NCI-H1694 (cell line): ENCODE results near the gene LRRC15.

ENCODE experiments used
- DNase-seq: peaks from one replicate; lab custom pipeline; 2025; lab: John Stamatoyannopoulos, UW

The LRRC15 gene

DNA sequence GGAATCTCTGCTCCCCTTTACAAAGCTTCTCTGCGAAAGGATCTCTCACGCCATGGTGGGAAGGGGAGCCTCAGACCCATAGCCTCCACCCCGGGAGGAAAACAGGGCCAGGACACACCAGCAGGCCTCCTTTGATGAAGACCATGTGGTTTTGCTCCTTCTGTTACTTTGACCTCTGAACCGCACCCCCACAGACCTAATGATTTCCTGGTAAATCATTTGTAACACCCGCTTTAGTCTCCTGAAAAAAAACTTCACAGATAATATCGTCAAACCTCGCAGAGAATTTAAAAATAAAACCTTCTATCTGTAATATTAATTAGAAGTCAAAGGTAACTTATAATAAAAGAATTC, 36.7 kb downstream of the LRRC15 start:
- DNase-seq: no peak

DNA sequence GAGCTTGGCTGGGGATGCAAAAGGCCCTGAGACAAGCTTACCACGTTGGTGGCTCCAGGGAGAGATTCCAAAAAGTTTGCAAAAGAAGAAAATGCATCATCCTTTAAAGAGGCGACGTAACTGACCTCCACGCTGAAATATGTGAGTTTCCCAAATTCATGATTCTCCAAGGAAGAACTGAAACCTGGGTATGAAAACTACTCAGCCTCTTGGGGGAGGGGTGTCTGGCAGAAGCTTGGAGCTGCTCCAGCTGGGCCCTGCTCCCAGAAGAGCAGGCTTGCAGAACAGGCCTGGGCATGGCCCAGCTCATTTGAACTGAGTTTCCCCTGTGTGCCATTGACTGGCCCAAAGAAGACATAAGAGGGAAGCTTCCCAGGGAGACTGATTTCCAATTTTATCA, 39.0 kb downstream of the LRRC15 start:
- no peak for DNase-seq

DNA sequence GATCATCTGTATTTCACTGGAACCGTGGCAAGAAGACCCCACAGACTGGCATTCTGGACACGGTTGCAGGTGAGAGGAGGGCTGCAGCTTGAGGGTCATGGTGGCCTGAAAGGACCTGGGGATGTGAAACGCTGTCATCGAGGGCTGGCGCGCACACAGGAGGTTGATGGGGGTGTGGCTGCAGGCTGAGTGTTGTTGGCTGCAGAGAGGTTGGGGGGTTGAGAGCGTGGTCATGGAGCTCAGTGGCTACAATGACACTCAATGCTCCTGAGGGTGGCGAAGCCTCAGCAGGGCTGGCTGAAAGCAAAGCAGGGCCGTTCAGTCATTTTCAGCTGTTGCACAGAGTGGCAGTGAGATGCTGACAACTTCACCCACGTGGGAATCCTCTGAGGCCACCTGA, 39.4 kb downstream of the LRRC15 start:
- DNase-seq: no peak

DNA sequence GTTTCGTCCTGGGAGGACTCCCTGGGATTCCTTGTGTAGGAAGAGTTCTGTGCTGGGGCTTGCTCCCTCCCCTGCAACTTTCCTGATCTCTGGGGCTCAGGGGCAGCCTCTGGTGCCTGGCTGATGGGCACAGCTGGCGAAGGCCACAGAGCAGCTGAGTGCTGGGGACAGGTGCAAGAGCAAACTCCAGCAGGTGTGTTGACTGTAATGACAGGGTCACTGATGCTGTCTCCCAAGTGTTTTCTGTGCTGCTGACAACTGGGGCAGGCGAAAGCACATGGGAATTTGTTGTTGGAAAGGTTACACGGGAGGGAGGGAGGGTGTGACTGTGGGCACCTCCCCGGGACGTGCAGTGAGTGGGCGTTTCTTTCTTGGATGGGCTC, 40.0 kb downstream of the LRRC15 start:
- DNase-seq: no peak

DNA sequence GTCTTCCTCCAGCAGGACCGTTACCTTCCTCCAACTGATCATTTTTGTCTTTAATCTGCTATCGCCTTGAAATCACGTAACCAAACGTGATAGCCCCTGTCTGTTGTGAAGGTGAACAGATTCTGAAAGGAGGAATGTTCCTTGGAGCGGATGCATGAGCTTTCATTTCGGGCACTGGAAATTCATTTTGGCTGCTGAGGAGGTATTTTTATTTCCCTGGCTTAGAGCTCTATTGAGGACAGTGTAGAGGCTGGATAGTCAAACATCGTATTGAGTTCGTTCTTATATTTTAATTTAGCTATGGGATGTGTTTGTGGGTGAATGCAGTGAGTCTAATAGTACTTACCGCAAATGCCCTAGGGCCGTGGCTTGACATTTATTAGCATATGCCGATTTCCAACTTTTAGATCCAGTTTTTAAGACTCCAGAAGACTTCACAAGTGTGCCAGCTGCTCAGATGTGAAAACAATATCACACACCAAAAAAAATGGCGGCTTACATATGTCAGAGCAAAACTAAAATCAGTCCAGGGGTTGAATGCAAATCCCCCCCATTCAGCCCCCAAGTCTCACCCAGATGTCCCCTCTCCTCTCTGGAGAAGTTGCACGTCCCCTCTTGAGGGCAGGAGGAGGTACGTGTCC, 40.5 kb downstream of the LRRC15 start:
- no peak for DNase-seq

DNA sequence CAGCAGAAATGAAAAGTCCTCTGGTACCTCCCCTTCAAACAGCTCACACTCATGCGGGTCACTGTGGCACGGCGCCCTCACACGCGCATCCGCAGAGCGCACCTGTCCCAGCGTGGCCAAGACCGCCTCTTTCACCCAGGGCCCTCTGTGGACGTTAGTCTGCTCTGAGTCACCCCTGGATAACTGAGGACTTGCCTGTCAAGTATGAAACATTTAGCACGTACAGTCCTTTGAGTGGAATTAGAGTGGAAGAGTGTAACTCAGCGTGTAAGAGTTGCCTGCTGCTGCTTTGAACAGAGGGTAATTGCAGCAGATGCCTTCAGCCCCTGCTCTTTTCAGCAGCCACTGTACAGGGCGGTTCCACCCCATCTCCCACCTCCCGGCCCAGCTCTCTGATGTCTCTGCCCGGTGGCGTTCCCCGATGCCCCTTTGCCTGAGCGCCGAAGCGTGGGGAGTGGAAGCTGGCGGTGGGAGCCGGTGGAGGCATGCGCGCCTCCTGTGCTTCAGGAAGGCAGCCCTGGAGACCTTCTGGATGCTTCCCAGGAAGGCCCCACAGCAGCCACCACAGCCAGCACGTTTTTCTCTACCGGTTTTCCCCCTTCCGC, 41.4 kb downstream of the LRRC15 start:
- no peak for DNase-seq

DNA sequence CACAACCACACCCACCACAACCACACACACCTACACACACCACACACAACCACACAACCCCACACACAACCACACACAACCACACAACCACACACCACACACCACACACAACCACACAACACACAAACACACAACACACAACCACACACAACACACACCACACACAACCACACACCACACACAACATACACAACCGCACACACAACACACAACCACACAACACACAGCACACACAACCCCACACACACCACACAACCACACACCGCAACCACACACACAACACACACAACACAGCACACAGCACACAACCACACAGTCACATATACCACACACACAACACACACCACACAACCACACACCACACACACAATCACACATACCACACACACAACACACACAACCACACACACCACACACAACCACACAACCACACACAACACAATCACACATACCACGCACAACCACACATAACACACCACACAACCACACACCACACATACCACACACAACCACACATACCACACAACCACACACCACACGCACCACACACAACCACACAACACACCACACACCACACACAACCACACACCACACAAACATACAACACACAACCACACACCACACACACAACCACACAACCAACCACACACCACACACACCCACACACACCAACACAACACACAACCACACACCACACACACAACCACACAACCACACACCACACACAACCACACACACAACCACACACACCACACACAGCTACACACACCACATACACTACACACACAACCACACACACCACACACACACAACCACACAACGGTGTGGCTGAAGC, 42.1 kb downstream of the LRRC15 start:
- DNase-seq: no peak

DNA sequence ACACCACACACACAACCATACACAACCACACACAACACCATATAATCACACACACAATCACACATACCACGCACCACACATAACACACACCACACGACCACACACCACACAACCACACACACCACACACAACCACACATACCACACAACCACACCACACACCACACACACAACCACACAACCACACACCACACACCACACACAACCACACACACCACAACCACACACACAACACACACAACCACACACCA, 42.6 kb downstream of the LRRC15 start:
- no peak for DNase-seq

DNA sequence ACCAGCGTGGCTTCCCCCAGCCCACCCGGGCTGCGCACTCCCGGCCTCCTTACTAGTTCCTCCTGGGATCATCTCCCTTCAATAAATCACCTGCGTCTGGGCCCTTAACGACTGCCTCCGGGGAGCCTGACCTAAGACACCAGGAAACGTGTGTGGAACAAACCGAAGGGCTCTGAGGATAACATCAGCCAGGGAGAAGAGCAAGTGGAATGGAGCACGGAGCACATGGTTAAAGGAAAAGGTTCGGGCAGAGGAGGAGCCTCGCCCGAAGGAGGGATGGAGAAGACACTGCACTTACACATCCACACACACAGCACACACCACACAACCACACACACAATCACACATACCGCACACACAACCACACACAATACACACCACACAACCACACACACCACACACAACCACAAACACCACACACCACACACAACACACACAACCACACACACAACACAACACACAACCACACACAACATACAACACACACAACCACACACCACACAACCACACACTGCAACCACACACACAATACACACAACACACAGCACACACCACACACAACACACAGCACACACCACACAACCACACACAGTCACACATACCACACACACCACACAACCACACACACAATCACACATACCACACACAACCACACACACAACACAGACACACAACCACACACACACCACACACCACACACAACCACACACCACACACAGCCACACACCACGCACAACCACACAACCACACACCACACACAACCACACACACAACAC, 43.2 kb downstream of the LRRC15 start:
- DNase-seq: no peak

DNA sequence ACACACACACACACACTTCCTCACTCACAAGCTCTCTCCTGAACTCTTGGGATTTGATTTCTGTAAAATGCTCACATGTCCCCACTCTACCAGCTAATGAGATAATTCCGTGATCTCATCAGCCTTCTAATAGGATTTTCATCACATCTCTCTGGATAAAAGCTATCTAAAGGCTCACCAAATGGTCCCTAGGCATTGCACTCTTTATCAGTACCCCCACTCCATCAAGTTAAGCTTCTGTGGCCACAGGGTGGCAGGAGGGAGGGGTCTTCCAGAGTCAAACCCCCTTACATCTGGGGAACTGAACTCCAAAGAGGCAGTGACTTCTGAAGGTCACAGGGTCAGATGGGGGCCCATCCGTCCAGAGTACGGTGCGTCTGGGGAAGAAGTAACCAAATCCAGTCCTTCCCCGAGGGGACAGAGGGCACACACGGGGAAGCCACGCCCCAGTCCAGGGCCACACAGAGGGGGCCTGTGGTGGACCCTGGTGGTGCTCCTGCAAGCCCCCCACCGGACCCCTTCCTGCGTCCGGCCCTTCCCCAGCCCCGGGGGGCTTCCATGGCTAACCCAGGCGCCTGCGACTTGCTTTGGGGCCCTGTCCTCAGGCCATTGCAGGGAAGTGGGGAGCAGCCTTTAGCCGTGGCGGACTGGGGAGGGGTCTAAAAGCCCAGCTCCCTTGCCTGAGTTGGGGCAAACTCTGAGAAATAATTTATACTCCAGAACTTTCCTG, 44.0 kb downstream of the LRRC15 start:
- no peak for DNase-seq

DNA sequence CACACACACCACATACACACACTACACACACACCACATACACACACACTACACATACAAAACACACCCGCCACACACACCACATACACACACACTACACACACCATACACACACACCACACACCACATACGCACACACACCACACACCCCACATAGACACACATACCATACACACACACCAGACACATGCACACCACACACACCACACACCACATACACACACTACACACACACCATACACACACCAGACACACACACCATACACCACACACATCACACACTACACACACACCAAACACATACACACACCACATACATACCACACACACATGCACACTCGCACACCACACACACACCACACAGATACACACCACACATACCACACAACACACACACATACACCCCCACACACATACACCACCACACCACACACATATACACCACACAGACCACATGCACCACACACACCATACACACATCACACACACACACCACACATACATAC, 44.7 kb downstream of the LRRC15 start:
- no peak for DNase-seq

DNA sequence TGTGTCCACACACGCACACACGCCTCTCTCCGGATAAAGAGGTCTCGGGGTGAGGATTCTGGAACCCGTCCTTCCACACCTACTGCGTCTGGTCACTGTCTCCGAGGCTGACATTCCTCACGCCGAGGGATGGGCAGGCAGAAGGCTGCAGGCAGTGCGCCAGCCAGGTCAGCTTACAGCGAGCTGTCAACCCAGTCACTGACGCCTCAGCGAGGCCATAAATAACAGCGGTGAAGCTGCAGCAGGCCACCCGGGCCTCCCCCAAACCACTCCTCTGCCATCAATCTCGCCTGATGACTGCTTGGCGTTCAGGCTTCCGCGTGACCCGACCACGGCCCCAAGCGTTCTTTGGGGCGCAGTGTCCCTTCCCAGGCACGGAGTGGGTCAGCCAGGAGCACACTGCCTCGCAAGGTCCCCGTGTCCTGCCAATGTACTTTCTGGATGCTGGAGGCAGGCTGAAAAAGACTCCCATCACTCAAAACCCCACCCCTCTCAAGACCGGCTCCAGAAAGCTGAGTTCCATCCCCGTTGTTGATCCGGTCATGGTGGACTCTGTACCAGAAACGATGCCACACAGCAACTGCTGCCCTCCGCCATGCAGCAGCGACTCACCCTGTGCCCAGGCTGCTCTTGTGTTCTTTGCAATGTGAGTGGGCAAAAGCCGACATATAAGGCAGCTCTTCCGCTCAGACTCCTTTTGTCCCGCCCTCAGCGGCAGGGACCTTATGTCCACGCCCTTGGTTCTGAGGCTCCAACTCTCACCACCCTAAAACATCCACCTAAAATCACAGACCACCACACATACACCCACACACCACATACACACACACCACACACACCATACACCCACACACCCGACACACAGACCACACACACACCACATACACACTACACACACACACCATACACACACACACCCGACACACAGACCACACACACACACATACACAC, 45.5 kb downstream of the LRRC15 start:
- no peak for DNase-seq

DNA sequence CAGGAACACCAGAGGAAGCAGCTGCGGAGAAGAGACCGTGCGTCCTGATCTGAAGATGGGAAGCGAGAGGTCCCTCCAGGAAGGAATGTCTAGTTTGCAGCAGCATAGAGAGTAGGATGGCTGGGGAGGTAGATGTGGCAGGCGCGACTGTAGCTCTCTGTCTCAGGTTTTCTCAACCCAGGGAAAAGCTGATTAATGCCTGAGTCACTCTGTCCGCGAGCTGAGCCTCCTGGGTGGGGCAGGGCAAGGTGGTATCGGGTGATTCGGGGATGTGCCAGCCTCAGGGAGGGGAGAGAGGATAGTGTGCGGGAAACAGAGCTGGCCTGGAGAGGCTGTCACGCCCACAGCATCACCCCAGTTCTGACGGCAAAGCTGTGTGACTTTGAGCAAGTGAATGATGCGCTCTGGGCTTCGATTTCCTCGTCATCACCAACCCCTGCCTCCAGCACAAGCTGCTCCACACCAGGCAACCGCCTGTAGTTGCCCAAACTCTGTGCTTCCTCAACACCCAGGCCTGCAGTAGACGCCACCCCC, 46.8 kb downstream of the LRRC15 start:
- no peak for DNase-seq

DNA sequence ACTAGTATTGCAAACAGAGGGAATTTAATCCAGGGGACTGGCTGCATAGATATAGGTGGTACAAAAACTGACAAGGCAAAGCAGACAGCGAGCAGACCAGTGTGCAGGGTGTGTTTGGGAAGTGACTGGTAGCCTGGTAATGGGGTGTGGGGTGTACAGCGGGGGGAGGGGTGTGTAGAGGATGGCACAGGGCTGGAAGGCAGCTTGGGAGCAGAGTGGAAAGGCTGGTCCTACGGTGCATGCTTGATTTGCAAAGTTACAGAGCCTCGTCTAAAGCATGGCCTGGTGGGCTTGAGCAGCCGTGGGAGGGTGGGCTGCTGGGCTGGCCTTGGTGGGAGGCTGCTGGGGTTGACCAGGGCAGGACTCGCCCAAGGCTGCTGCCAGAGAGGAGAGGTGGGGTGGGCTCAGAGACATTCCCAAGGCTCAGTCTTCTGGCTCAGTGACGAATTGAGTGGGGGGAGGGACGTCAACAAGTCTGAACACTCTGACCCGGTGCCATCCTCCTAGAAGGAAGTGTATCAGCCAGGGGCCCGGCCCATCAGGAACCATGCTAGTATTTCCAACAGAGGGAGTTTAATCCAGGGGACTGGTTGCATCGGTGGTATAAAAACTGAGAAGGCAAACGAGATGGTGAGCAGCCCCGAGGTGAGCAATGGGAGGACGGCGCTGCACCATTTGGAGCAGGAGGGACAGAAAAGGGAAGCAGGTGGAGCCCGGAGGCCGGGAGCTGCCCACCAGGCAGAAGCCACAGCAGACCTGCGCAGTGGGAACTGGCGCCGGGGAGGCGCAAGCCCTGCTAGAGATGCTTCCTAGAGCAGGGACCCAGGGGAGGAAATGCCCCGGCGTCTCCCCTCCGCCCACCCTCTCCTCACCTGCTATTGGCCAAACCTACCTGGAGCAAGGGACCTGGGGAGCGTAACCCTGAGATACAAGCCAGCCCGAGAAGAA, 47.6 kb downstream of the LRRC15 start:
- no peak for DNase-seq

DNA sequence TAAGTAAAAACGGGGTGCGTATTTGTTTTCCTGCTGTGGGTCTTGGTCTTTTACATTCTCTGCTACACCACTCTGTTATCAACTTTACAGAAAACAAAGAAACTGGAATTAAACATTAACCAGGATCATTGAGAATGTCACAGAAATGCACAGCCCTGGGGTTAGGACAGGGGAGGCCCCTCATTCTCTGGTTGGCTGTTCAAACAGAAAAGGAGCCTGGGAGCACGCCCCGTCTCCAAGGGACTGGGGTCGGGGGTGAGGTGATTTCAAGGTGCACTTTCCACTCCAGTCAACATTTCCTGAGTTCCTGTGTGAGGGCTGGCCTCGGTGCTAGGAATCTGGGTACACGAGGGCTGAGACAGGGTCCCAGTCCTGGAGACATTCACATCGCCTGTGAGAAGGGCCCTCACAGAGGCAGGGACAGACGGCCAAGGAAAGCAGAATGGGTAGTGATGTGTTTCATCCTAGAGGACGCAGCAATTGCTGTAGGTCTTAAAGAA, 48.7 kb downstream of the LRRC15 start:
- no peak for DNase-seq

DNA sequence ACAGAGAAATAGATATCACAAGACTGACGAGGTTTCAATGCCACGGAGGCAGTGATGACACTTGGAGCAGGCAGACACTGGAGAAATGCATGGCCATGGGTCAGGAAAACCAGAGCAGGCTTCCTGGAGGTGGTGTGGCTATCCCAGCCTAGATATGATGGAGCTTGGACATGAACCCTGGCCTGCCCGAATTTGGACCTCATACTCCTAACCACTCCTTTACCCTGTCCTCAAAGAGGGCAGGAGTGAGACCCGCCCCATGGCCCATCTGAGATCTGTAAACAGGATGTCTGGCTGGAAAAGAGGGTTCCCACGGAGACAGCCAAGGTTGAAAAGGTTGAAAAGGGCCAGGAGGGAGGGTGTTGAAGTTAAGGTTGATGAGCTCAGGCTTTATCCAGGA, 49.4 kb downstream of the LRRC15 start:
- no peak for DNase-seq

DNA sequence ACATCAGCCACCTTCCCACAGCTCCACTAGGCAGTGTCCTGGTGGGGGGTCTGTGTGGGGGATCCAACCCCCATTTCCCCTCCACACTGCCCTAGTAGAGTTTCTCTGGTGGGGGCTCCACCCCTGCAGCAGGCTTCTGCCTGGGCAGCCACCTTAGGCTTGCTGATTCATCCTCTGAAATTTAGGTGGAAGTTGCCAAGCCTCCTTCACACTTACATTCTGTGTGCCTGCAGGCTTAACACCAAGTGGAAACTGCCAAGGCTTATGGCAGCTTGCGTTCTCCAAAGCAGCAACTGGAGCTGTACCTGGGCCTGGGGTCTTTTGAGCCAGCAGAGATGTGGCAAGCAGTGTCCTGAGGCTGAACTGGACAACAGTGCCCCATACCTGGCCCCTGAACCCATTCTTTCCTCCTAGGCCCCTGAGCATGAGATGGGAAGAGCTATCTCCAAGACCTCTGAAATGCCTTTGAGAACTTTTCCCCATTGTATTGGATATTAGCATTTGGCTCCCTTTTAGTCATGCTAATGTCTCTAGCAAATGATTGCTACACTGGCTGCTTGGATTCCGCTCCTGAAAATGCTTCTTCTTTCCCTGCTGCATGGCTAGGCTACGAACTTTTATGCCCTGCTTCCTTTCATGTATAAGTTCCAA, 50.9 kb downstream of the LRRC15 start:
- no peak for DNase-seq

DNA sequence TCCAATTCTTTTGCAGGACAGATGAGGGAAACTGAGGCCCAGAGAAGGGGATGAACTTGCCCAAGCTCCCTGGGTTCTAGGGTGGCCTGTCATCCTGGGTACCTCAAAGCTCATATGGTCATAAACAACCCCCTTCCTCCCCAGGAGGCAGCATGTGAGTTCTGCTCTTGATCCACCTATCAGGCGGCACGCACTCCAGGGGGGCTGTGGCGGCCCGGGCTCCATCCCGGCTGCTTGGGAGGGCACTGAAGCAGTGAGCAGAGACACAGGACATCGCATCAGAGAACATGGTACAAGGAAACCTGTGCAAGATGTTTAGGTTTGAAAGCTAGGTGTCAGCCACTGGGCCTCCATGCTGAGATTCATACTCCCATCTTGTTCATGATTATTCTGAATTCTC, 52.6 kb downstream of the LRRC15 start:
- no peak for DNase-seq

DNA sequence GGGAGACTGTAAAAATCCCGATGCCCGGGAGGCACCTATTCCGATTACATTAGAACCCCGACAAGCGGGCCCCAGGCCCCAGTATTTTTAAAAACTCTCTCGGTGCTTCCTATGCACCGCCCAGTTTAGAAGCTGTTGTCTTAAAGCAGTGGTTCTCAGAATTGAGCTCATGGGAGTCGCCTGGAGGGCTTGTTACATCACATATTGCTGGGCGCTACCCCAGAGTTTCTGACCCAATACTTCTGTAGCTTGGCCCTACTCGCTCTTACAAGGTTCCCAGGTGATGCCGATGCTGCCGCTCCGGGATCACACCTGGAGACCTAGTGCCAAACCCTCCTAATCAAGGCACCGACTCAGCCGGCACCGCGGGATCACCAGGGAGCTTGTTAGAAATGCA, 53.6 kb downstream of the LRRC15 start:
- DNase-seq: no peak
